ENCODE data around the gene CTIF. TPM values are rescaled to one million over a fixed set of nuclear protein-coding genes. Genes with fewer than 3 reads are reported as not detected.

Gene CTIF
- total RNA-seq, 2 experiments from 2014 or later: 3.6 to 4.1 TPM

DNA sequence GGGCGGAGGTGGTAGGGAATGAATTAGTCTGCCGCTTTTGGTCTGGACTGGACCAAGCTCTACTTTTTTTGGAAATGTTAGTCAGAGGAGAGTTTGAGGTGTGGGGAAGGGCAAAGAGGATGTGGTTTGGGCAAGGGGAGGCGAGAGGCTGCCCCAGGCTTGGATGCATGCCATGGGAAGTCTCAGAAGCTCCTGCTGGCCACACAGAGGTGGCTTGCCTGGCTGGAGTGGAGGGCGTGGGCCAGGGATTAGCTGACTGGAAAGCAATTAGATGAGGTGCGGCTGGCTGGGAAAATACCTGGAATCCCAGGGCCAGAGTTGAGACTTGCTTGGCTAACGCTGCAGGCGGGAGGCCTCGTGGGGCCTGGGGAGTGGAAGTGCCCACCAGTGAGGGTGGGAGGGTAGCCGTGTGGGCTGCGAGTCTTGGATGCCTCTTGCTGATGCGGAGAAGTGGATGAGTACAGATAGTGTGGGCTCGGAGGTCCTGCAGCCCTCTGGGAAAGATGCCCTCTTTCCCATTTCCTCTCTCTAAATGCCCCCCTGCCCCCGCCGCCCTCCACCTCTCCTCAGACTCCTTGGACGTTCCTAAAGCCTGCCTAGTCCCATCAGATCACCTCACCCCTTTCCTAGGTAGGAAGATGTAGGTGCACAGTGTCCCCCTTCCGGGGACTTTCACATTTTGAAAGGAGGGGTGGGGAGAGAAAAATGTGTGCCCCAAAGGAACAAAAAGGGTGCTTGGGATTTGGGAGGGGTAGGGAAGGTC, 294.3 kb downstream of the CTIF start:
- peaks cover 42% of the 10 kb centered on the region for H3K4me1 Mint-ChIP-seq (ENCODE audit: low read depth)
- H3K27me3 Mint-ChIP-seq (ENCODE audit: low read depth): no peaks in the 10 kb centered on the region
- CTCF ChIA-PET: interaction anchor here (0.6 to 1.9 kb wide), 3 partner anchors 31 to 565 kb away, joined by 3 to 5 read pairs (median 3); no protein-coding TSS in a partner anchor
- H3K27ac Mint-ChIP-seq: peak overlapping the region; percentile 85
- H3K9me3 Mint-ChIP-seq: no peaks in the 10 kb centered on the region
- no peak for DNase-seq
- intact Hi-C loops (cut with micrococcal nuclease): no loop called here
- peak overlapping the region; percentile 5 for H3K4me3 Mint-ChIP-seq
- H3K36me3 Mint-ChIP-seq (ENCODE audit: low read depth): no peaks in the 10 kb centered on the region

DNA sequence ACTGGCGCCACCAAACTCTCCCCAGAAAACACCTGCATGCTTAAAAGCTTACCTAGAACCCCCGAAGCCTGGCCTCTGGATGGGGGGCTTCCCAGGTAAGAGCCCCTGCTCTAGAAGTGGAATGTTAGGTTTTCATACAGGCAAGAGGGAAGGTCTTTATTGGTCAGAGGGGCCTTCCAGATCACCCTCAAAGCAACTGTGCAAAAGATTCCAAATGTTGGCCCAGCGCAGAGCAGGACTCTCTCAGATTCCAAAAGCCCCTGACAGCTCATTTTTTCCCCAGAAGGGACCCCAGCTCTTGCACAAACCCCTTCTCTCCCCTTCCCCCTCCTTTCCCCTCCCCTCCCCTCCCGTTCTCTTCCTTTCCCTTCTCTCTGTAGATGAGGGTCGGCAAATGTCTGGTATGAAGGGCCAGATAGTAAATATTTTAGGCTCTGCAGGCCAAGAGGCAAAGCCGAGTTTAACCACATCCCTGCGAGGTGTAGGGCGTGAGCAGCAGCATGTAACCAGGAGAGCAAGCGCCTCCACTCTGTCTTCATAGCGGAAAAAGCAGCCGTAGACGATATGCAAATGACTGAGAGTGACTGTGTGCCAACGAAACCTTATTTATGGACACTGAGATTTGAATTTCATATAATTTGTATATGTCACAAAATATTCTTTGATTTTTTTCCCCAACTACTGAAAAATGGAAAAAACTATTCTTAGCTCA, 295.0 kb downstream of the CTIF start:
- H3K4me1 Mint-ChIP-seq (ENCODE audit: low read depth): peaks cover 48% of the 10 kb centered on the region
- no peaks in the 10 kb centered on the region for H3K9me3 Mint-ChIP-seq
- H3K27me3 Mint-ChIP-seq (ENCODE audit: low read depth): no peaks in the 10 kb centered on the region
- CTCF ChIA-PET: interaction anchor here (1.9 kb wide), 1 partner anchor 82 kb away, joined by 5 read pairs; no protein-coding TSS in a partner anchor
- intact Hi-C loops (cut with micrococcal nuclease): loop anchor here (1.0 kb wide), 3 partner anchors 33 to 98 kb away; no protein-coding TSS in a partner anchor
- peak; percentile 73 for DNase-seq
- peak overlapping the region; percentile 85 for H3K27ac Mint-ChIP-seq
- H3K36me3 Mint-ChIP-seq (ENCODE audit: low read depth): no peaks in the 10 kb centered on the region
- H3K4me3 Mint-ChIP-seq: peak overlapping the region; percentile 65

DNA sequence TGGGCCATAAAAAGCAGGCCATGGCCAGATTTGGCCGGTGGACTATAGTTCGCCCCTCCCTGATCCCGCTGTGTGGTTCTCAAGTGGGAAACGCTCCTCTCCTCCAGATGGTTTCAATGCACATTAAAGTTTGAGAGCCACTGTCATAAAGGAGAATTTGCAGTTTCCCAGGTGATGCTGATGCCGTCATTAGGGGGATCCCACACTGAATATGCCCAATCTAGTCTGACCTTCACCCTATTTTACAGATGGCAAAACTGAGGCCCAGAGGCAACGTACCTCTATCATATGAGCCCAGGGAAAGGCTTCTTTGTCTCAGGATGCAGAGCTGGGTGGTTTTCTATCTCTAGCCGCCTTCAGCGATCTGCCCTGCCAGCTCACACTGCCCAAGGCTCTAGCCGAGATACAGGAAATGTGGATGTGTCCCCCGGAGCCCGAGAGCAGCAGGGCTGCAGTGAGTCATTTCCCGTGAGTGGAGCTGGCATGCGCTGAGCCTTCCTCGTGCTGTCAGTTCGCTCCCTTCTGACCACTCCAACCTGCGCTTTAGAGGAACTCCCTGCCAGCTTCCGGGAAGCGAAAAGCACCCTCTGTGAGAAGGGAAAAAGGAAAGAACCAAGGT, 295.7 kb downstream of the CTIF start:
- no peaks in the 10 kb centered on the region for H3K36me3 Mint-ChIP-seq (ENCODE audit: low read depth)
- no peaks in the 10 kb centered on the region for H3K27me3 Mint-ChIP-seq (ENCODE audit: low read depth)
- H3K4me1 Mint-ChIP-seq (ENCODE audit: low read depth): peaks cover 54% of the 10 kb centered on the region
- peak overlapping the region; percentile 65 for H3K4me3 Mint-ChIP-seq
- DNase-seq: peak; percentile 86
- CTCF ChIA-PET: interaction anchor here (1.4 to 1.9 kb wide), 2 partner anchors 20 to 81 kb away, joined by 3 to 5 read pairs; no protein-coding TSS in a partner anchor
- no peaks in the 10 kb centered on the region for H3K9me3 Mint-ChIP-seq
- intact Hi-C loops (cut with micrococcal nuclease): loop anchor here (1.0 kb wide), 3 partner anchors 33 to 98 kb away; no protein-coding TSS in a partner anchor
- peak overlapping the region; percentile 85 for H3K27ac Mint-ChIP-seq

DNA sequence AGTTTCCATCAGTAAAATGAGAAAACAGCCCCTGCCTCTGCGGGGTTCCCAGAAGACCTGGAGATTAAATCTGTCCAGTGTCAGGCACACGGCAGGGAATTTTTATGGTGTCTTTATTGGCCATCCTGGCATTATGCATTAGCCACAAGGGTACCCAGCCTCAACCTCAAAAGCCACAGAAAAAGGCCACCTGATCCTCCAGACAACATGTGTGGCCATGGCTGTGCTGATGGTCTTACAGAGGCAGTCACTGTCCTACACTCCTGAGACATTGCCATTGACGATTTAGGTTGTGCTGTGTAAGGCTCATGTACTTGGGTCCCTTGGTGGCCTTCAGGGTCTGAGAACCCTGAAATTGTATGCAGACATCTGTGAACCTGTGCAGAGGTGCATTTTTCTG, 296.3 kb downstream of the CTIF start:
- CTCF ChIA-PET: interaction anchor here (1.4 to 1.9 kb wide), 2 partner anchors 21 to 80 kb away, joined by 3 to 5 read pairs; no protein-coding TSS in a partner anchor
- intact Hi-C loops (cut with micrococcal nuclease): no loop called here
- H3K27ac Mint-ChIP-seq: peak overlapping the region; percentile 85
- no peaks in the 10 kb centered on the region for H3K27me3 Mint-ChIP-seq (ENCODE audit: low read depth)
- DNase-seq: no peak
- no peak overlapping the region for H3K4me3 Mint-ChIP-seq
- peaks cover 60% of the 10 kb centered on the region for H3K4me1 Mint-ChIP-seq (ENCODE audit: low read depth)
- H3K9me3 Mint-ChIP-seq: no peaks in the 10 kb centered on the region
- H3K36me3 Mint-ChIP-seq (ENCODE audit: low read depth): no peaks in the 10 kb centered on the region

DNA sequence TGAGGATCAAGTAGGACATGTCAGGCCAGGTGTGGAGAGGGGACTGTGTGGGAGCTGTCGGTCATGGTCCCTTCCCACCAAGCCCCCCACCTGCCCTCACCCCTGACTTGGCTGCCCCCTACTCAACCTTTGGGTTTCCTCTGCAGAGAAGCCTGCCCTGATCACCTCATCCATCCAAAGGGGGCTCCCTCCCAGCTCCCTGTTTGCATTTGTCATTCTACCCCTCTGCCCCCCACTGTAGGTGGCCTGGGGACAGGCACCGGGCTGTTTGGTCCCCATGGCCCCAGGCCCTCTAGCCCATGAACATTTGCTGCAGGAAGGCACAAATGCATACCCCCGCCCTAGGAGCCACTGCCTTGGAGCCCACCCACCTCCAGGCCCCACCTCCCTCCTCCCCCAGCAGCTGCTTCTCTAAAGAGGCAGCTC, 296.9 kb downstream of the CTIF start:
- no peak for DNase-seq

DNA sequence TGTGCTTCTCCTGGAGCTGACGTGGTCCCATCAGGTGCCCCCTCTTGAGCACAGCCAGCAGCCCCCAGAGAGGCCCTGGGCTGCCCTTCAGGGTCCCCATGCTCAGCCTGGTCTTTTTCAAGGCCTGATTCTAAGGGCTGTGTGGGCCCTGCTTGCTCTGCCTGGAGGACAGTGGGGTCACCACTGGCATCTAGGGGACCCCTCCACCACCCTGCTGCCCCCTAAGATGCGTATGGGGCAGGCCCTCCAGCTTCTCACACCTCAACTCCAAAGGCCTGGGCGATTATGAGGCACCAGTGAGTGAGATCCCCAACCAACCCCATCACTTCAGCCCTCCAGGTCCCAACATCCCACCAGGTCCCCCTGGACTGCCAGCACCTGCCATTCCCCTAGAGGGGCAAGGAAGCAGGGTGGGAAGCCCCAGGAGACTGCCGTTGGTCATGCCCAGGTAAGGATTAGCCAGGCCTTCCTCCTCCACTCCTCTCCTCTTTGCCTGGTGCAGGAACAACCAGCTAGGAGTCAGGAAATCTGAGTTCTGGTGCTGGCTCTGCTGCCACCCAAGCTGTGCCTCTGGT, 297.5 kb downstream of the CTIF start:
- intact Hi-C loops (cut with micrococcal nuclease): no loop called here

More for the DNA sequence above, 296.9 kb downstream of the CTIF start:
- peaks cover 64% of the 10 kb centered on the region for H3K4me1 Mint-ChIP-seq (ENCODE audit: low read depth)
- H3K27me3 Mint-ChIP-seq (ENCODE audit: low read depth): no peaks in the 10 kb centered on the region
- CTCF ChIA-PET: interaction anchor here (1.4 kb wide), 1 partner anchor 22 kb away, joined by 3 read pairs; no protein-coding TSS in a partner anchor
- H3K4me3 Mint-ChIP-seq: no peak overlapping the region
- no peaks in the 10 kb centered on the region for H3K36me3 Mint-ChIP-seq (ENCODE audit: low read depth)
- H3K9me3 Mint-ChIP-seq: no peaks in the 10 kb centered on the region
- intact Hi-C loops (cut with micrococcal nuclease): no loop called here
- peak overlapping the region; percentile 85 for H3K27ac Mint-ChIP-seq

DNA sequence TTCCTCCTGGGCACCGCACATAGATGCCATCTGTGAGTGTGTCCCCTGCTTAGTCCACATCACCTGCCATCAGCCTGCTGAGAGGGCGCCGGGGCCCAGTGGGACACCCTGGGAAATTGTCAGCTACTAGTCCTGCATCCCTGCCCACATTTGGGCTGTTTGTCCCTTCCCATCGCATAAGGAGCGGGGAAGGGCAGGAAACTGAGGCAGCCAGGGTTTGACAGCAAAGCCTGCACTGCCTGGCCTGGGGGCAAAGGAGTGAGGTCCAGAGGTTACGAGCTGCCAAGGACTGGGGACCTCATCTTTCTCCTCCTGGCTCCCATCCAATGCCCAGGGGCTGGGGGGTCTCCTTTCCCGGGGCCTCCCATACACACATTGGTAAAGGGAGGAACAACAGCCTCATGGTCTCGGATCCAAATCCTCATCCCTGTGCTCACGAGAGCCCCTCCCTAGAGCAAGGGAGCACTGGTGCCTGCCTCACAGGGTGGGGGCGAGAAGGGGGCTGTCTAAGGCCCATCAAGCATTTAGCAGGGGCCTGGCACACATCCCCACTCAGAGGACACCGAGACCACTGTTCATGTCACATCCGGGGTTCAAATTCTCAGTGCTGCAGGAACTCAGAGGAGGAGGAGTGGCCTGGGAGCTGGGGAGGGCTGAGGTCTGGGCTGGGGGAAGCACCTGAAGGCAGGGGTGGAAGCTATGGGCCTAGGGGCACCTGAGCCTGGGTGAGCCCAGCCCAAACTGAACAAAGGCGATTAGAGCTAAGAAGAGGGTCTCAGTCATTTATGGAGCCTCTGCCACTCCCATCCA, 298.2 kb downstream of the CTIF start:
- DNase-seq: no peak
- Mint-ChIP-seq H3K27me3 (ENCODE audit: low read depth) (no peaks in the 10 kb centered on the region), H3K9me3 (no peaks in the 10 kb centered on the region), H3K4me1 (ENCODE audit: low read depth) (peaks cover 67% of the 10 kb centered on the region), H3K36me3 (ENCODE audit: low read depth) (no peaks in the 10 kb centered on the region), H3K27ac (no peak overlapping the region), H3K4me3 (no peak overlapping the region)
- intact Hi-C loops (cut with micrococcal nuclease): no loop called here
- CTCF ChIA-PET: no interaction called here

More for the DNA sequence above, 297.5 kb downstream of the CTIF start:
- Mint-ChIP-seq H3K9me3 (no peaks in the 10 kb centered on the region), H3K36me3 (ENCODE audit: low read depth) (no peaks in the 10 kb centered on the region), H3K27me3 (ENCODE audit: low read depth) (no peaks in the 10 kb centered on the region), H3K4me1 (ENCODE audit: low read depth) (peaks cover 64% of the 10 kb centered on the region), H3K4me3 (no peak overlapping the region), H3K27ac (no peak overlapping the region)
- DNase-seq: no peak
- CTCF ChIA-PET: no interaction called here

DNA sequence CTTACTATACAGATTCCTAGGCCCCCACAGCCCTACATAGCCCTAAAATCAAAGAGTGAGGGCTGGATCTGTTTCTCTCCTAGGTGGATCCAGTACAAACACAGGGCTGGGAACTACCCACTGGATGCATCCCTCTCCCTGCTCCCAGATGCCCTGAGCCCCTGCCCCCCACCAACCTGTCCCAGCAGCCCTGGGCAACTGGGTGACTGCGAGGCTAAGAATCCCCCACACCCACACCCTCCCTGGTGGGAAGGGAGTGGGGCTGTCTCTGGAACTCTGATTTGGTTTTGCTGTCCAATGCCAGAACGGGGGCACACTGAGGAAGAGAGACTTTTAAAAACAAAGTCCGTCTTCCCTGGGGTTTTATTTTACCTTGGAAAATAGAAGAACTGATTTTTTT, 298.8 kb downstream of the CTIF start:
- no peaks in the 10 kb centered on the region for H3K9me3 Mint-ChIP-seq
- peaks cover 69% of the 10 kb centered on the region for H3K4me1 Mint-ChIP-seq (ENCODE audit: low read depth)
- no peak overlapping the region for H3K4me3 Mint-ChIP-seq
- no peaks in the 10 kb centered on the region for H3K27me3 Mint-ChIP-seq (ENCODE audit: low read depth)
- DNase-seq: no peak
- intact Hi-C loops (cut with micrococcal nuclease): no loop called here
- no peaks in the 10 kb centered on the region for H3K36me3 Mint-ChIP-seq (ENCODE audit: low read depth)
- H3K27ac Mint-ChIP-seq: no peak overlapping the region
- CTCF ChIA-PET: no interaction called here

DNA sequence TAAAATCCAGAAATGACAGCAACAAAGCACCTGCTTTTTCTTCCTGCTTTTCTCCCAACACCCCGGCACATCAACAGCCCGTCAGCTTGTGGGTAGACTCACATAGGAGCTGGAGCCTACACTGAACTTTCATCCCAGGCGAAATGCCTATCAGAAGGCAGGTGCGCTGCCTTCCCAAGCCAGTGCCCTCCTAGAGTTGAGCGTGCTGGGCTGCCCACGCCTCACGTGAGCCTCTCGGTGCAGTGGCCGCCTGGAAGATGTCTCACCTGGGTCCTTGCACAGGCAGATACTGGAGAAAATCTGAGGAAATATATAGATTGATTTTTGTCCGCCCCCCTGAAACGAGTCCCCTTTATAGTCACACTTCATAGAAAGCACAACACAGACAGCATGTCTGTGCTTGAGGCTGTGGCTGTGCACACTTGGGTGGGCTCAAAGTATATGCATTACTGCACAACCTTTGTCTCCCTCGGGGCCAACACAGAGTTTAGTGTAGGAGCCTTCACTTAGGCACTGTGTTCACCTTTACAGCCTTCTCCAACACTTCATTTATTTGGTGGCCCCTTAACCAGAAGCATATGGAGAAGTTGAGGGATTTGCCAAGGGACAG, 299.4 kb downstream of the CTIF start:
- Mint-ChIP-seq H3K4me3 (no peak overlapping the region), H3K27me3 (ENCODE audit: low read depth) (no peaks in the 10 kb centered on the region), H3K36me3 (ENCODE audit: low read depth) (no peaks in the 10 kb centered on the region), H3K9me3 (no peaks in the 10 kb centered on the region), H3K27ac (no peak overlapping the region), H3K4me1 (ENCODE audit: low read depth) (peaks cover 67% of the 10 kb centered on the region)
- intact Hi-C loops (cut with micrococcal nuclease): no loop called here
- CTCF ChIA-PET: no interaction called here
- no peak for DNase-seq

DNA sequence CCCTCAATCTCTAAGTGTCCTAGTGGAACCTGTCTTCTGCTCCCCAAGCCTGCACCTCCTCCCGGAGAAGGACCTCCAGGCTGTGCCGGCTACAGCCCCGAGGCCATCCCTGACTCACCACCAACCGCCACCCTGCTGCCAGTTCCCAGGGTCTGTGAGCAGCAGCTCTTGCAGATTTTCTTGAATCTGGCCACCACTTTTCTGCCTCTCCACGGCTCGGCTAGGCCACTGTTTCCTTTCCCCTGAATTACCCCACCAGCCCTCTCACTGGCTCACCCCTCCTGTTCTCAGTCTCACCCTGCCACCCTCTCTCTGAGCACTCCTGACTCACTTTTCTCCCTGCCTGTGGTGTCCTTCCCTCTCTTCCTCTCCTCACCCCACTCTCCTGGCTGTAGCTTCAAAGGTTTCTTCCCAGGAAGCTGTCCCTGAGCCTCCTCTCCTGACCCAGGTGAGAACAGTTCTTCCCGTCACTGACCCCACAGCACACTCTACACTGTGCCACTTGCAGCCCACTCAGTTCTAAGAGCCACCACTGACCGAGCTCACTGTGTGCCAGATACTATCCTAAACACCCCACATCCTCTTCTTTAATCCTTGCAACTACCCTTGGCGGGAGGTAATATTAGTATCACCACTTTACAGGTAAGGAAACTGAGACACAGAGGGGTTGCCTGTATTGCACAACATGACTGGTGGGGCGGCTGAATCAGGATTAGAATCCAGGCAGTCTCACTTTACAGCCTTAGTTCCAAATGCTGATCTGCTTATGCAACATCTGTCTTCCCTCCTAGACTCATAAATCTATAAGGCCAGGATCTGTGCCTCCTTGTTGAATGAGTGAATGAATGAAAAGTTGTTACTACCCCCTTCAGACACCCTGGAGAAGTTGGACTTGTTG, 300.3 kb downstream of the CTIF start:
- peaks cover 64% of the 10 kb centered on the region for H3K4me1 Mint-ChIP-seq (ENCODE audit: low read depth)
- no peaks in the 10 kb centered on the region for H3K36me3 Mint-ChIP-seq (ENCODE audit: low read depth)
- intact Hi-C loops (cut with micrococcal nuclease): no loop called here
- H3K4me3 Mint-ChIP-seq: no peak overlapping the region
- H3K27me3 Mint-ChIP-seq (ENCODE audit: low read depth): no peaks in the 10 kb centered on the region
- peak; percentile 25 for DNase-seq
- H3K27ac Mint-ChIP-seq: peak overlapping the region; percentile 72
- CTCF ChIA-PET: no interaction called here
- H3K9me3 Mint-ChIP-seq: no peaks in the 10 kb centered on the region
